Skeletal muscle tissue (tissue), 4 donors: ENCODE data around the gene HS2ST1. TPM values are rescaled to one million over a fixed set of nuclear protein-coding genes. Genes with fewer than 3 reads are reported as not detected.
"Not testable (repeated sequence)": the region's sequence is repeated elsewhere in the genome, so short reads cannot be mapped to it uniquely, and the experiment has no call there.

Source experiments
- H3K27ac ChIP-seq: one replicate; pipeline ENCODE4 v1.7.0; 2013; ENCODE audit warnings: mild to moderate bottlenecking, low read depth, low read length, inconsistent platforms
- H3K27me3 ChIP-seq, 3 donors: one replicate each; pipeline ENCODE4 v1.7.0; 2013; ENCODE audit warnings: low read length in 3 of 3; ENCODE audit not compliant: control insufficient read depth in 3 of 3, insufficient read depth in 3 of 3
- H3K36me3 ChIP-seq, 3 donors: one replicate each; pipeline ENCODE4 v1.7.0; 2013; ENCODE audit warnings: low read length in 3 of 3; ENCODE audit not compliant: control insufficient read depth in 3 of 3, insufficient read depth in 3 of 3
- H3K4me1 ChIP-seq, 3 donors: one replicate each; pipeline ENCODE4 v1.7.0; 2013; ENCODE audit warnings: low read length in 3 of 3, mild to moderate bottlenecking in 3 of 3; ENCODE audit not compliant: control insufficient read depth in 3 of 3, insufficient read depth in 3 of 3
- H3K4me3 ChIP-seq, 3 donors: one replicate each; pipeline ENCODE4 v1.7.0; 2013; ENCODE audit warnings: low read length in 3 of 3
- H3K9ac ChIP-seq, 3 donors: one replicate each; pipeline ENCODE4 v1.7.0; 2013; ENCODE audit warnings: low read length in 3 of 3, mild to moderate bottlenecking in 3 of 3, moderate library complexity in 2 of 3, low read depth in 1 of 3
- H3K9me3 ChIP-seq, 3 donors: one replicate each; pipeline ENCODE4 v1.7.0; 2013; ENCODE audit warnings: low read length in 3 of 3; ENCODE audit not compliant: control insufficient read depth in 3 of 3
- total RNA-seq: library from RNA; depleted of rRNA; stranded (reverse); fragments of >200 nt; gene quantifications from one replicate; pipeline ENCODE4 v1.2.3, GENCODE V29; 2014
- donor health status: Osteomylitis.

HS2ST1 gene
- total RNA-seq, 1 donor from 2014 or later: 9.9 TPM

DNA sequence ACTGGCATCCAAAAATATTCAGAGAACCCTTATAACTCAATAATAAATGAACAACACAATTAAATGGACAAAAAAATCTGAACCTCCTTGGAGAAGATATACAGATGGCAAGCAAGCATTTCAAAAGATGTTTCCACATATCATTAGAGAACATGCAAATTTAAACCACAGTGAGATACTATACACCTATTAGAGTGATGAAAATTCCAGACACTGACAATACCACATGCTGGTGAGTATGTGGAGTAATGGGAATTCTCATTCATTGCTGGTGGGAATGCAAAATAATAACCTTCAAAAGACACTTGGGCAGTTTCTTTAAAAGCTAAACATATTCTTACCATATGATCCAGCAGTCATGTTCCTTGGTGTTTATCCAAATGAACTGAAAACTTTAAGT is 46.1 kb downstream of the HS2ST1 start:
- H3K27ac ChIP-seq: no peak overlapping the region
- H3K4me1 ChIP-seq: no peaks in the 10 kb centered on the region
- H3K9ac ChIP-seq: no peak overlapping the region
- no peak overlapping the region for H3K4me3 ChIP-seq
- H3K36me3 ChIP-seq: no peaks in the 10 kb centered on the region
- H3K9me3 ChIP-seq: no peaks in the 10 kb centered on the region
- no peaks in the 10 kb centered on the region for H3K27me3 ChIP-seq

DNA sequence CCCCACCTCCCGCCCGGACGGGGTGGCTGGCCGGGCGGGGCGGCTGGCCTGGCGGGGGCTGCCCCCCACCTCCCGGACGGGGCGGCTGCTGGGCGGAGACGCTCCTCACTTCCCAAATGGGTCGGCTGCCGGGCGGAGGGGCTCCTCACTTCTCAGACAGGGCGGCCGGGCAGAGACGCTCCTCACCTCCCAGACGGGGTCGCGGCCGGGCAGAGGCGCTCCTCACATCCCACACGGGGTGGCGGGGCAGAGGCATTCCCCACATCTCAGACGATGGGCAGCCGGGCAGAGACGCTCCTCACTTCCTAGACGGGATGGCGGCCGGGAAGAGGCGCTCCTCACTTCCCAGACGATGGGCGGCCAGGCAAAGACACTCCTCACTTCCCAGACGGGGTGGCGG is 49.4 kb downstream of the HS2ST1 start:
- H3K4me1 ChIP-seq, H3K27ac ChIP-seq, H3K27me3 ChIP-seq, H3K36me3 ChIP-seq, H3K9me3 ChIP-seq, H3K4me3 ChIP-seq, H3K9ac ChIP-seq: not testable (repeated sequence)

DNA sequence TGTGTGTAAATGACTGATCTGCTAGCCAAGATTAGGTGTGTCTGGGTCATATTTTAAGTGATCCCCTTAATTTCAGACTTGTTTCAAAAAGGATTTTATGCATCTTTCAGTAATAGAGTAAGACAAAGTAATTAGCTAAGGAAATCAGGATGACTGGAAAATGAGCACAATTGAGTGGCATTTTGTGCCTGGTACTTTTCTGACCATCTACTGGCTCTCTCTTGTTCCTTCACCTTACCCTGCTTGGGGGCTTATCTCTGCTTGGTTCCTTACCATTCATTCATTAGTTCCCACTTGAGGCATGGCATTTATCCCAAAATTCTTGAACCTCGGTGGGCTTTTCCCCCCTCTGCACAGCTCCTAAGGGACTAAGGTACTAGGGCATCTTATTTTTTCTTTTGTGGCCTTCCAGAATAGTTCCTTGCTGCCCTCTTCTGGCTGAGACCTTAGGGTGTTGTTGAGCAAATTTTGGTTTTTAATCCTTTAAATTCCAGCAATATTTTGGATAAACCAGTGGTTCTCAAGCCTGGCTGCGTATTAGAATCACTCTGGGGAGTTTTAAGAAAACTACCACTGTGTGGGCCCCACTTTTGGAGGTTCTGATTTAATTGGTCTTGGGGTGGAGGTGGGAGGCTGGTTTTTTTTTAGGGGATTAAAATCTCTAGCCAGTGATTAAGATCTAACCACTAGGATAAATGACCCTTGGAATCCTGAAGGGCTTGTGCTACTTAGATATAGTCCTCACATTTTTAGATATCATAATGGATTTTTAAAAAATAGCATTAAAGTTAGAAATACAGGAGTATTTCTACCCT is 50.8 kb downstream of the HS2ST1 start:
- H3K4me3 ChIP-seq: no peak overlapping the region
- H3K27me3 ChIP-seq: no peaks in the 10 kb centered on the region
- no peaks in the 10 kb centered on the region for H3K36me3 ChIP-seq
- no peaks in the 10 kb centered on the region for H3K9me3 ChIP-seq
- no peak overlapping the region for H3K27ac ChIP-seq
- H3K4me1 ChIP-seq: no peaks in the 10 kb centered on the region
- H3K9ac ChIP-seq: no peak overlapping the region

DNA sequence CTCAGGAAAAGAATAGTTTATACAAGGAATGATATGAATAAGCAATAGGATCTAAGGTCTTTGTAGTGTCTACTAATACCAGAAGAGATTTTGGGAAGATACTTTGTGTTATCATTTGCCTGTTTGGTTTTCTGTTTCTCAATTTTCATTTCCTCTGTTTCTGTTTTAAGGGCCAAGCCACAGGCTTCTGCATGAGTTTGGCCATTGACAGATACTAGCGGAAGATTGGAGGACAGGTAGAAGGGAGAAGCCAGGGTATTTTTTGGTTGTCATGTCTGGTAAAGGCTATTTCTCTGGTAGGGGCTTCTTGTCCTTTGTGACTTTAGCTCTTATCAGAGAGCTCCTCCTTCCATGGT is 51.4 kb downstream of the HS2ST1 start:
- Histone ChIP-seq H3K27ac (no peak overlapping the region), H3K4me3 (no peak overlapping the region), H3K36me3 (no peaks in the 10 kb centered on the region), H3K9ac (peak overlapping the region in 1 of 3 donors; percentile 5), H3K4me1 (no peaks in the 10 kb centered on the region), H3K27me3 (no peaks in the 10 kb centered on the region), H3K9me3 (no peaks in the 10 kb centered on the region)

DNA sequence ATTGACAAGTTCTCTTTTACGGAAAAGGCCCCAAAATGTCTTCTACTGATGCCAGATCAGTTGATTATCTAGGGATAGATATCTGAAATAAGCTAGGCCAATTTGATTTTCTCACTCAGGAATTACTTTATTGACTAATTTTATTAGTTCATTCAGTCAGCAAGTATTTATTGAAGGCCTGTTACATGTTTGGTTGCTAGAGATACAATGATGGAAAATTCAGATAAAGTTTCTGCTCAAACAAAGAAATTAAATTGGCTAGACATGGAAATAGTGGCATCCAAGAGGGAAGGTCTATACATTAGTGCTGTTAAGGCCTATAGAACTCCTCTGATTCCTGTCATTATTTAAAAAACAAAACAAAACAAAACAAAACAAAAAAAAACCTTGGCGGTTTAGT is 56.5 kb downstream of the HS2ST1 start:
- Histone ChIP-seq H3K36me3 (no peaks in the 10 kb centered on the region), H3K4me1 (peaks cover 0 to 4% (median 0%) of the 10 kb centered on the region in 3 donors), H3K9me3 (no peaks in the 10 kb centered on the region), H3K27me3 (no peaks in the 10 kb centered on the region), H3K9ac (no peak overlapping the region), H3K27ac (no peak overlapping the region), H3K4me3 (no peak overlapping the region)

DNA sequence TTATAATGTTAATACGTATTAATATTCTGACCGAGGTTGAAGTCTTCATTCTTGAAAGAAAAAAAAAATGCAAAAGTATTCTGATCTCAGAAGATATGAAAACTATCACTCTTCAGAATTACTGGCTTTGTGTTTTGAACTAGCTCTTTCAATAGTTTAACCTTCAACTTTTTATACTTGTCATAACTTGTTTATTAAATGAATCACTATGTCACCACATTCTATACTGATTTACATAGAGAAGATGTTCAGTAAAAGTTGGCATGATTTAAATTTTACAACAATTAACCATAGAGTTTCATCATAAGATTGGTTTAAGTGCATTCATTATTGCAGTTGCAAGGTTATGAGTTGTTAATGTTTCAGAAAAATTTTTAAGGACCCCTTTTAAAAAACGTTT is 57.3 kb downstream of the HS2ST1 start:
- Histone ChIP-seq H3K9me3 (no peaks in the 10 kb centered on the region), H3K9ac (no peak overlapping the region), H3K27ac (no peak overlapping the region), H3K27me3 (no peaks in the 10 kb centered on the region), H3K4me1 (peaks cover 0 to 6% (median 0%) of the 10 kb centered on the region in 3 donors), H3K4me3 (no peak overlapping the region), H3K36me3 (no peaks in the 10 kb centered on the region)

DNA sequence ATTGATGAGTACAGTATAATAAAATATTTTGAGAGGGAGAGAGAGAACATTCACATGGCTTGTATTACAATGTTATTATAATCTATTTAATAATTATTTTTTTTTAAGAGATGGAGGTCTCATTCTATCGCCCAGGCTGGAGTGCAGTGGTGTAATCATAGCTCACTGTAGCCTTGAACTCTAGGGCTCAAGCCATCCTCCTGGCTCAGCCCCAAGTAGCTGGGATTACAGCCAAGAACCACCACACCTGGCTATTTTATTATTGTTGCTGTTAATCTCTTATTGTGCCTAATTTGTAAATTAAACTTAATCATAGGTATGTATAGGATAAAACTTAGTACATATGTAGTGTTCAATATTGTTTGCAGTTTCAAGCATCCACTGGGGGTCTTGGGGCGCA is 57.8 kb downstream of the HS2ST1 start:
- Histone ChIP-seq H3K9ac (no peak overlapping the region), H3K4me1 (peaks cover 0 to 6% (median 0%) of the 10 kb centered on the region in 3 donors), H3K27ac (no peak overlapping the region), H3K4me3 (no peak overlapping the region), H3K27me3 (no peaks in the 10 kb centered on the region), H3K36me3 (no peaks in the 10 kb centered on the region), H3K9me3 (no peaks in the 10 kb centered on the region)

DNA sequence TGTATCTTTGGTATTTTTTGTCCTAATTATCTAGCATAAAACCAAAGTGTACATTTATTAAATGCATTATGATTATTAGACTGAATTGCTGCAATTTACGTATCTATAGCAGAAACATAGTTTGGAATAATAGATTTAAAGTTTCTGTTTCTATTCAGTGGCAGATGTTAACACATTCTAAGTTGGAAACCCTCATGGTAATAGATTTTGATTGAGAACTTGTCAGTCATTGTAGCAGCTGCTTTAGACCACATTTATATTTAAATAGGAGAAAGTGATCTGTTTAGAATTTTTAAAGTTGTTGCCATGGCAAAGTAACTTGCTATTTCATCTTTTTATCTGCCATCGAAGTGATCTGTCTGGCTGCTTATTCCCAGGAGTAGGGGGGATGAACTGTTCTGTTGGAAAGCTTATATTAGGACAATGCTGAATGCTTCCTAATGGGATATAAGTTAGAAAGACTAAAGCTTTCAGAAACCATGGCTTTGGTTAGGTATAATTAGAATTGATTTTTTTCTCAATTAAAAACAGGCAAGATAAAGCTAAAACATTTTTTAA is 61.6 kb downstream of the HS2ST1 start:
- peaks cover 0 to 6% (median 0%) of the 10 kb centered on the region in 3 donors for H3K4me1 ChIP-seq
- H3K27ac ChIP-seq: no peak overlapping the region
- no peaks in the 10 kb centered on the region for H3K9me3 ChIP-seq
- peak overlapping the region in 1 of 3 donors; percentile 23 for H3K9ac ChIP-seq
- no peaks in the 10 kb centered on the region for H3K36me3 ChIP-seq
- H3K27me3 ChIP-seq: no peaks in the 10 kb centered on the region
- H3K4me3 ChIP-seq: peak overlapping the region in 1 of 3 donors; percentile 14

DNA sequence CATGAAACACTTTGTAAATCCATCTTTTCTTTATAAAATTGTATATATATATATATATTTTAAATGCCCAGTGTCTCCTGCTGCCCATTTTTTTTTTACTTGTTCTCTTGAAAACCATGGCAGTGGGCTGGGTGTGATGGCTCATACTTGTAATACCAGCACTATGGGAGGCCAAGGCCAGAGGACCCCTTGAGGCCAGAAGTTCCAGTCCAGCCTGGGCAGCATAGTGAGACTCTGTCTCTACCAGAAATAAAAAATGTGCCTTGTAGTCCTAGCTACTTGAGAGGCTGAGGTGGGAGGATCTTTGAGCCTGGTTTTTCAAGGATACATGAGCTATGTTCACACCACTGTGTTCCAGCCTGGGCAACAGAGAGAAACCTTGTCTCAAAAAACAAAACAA is 62.2 kb downstream of the HS2ST1 start:
- Histone ChIP-seq H3K9me3 (no peaks in the 10 kb centered on the region), H3K27me3 (no peaks in the 10 kb centered on the region), H3K4me3 (no peak overlapping the region), H3K27ac (no peak overlapping the region), H3K9ac (no peak overlapping the region), H3K36me3 (no peaks in the 10 kb centered on the region), H3K4me1 (peaks cover 0 to 6% (median 0%) of the 10 kb centered on the region in 3 donors)

DNA sequence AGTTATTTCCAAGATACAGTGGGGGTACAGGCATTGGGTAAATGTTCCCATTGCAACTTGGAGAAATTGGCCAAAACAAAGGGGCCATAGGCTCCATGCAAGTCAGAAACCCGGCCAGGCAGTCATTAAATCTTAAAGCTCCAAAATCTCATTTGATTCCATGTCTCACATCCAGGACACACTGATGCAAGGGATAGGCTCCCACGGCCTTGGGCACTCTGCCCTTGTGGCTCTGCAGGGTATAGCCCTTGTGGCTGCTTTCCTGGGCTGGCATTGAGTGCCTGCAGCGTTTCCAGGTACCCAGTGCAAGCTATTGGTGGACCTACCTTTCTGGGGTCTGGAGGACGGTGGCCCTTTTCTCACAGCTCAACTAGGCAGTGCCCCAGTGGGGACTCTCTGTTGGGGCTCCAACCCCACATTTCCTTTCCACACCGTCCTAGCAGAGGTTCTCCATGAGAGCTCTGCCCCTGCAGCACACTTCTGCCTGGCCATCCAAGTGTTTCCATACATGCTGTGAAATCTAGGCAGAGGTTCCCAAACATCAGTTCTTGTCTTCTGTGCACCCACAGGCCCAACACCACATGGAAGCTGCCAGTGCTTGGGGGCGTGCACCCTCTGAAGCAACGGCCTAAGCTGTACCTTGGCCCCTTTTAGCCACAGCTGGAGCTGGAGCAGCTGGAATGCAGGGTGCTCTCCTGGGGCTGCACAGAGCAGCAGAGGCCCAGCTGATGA is 67.2 kb downstream of the HS2ST1 start:
- H3K9me3 ChIP-seq: no peaks in the 10 kb centered on the region

More for the DNA sequence above, 67.2 kb downstream of the HS2ST1 start:
- Histone ChIP-seq H3K36me3 (no peaks in the 10 kb centered on the region), H3K27me3 (no peaks in the 10 kb centered on the region), H3K9ac (no peak overlapping the region), H3K27ac (no peak overlapping the region), H3K4me3 (no peak overlapping the region), H3K4me1 (no peaks in the 10 kb centered on the region)
